Nephron (organoid): ENCODE measurements around the gene C5orf22.

ENCODE experiments used
- H3K27ac Mint-ChIP-seq, 3 experiments: 2 replicates each; pipeline ENCODE4 v1.8.0; 2020; ENCODE audit warnings: mixed read lengths in 3 of 3, mild to moderate bottlenecking in 2 of 3, moderate library complexity in 1 of 3
- H3K27me3 Mint-ChIP-seq: 2 replicates; pipeline ENCODE4 v1.8.0; 2021; ENCODE audit warnings: low read depth, mild to moderate bottlenecking, moderate library complexity, mixed read lengths
- H3K36me3 Mint-ChIP-seq: 2 replicates; pipeline ENCODE4 v1.8.0; 2020; ENCODE audit warnings: low read depth, mixed read lengths
- H3K4me1 Mint-ChIP-seq: 2 replicates; pipeline ENCODE4 v1.8.0; 2020; ENCODE audit warnings: mixed read lengths
- H3K4me3 Mint-ChIP-seq, 3 experiments: 2 replicates each; pipeline ENCODE4 v1.8.0; 2020; ENCODE audit warnings: mild to moderate bottlenecking in 3 of 3, mixed read lengths in 3 of 3, moderate library complexity in 2 of 3
- H3K9me3 Mint-ChIP-seq: 2 replicates; pipeline ENCODE4 v1.8.0; 2020; ENCODE audit warnings: mixed read lengths
- CTCF ChIP-seq, 3 experiments: fragments of 200-600 bp; sonication (generic); IDR thresholded peaks; one replicate each; pipeline ENCODE4 v1.5.0; 2021; ENCODE audit warnings: antibody characterized with exemption in 3 of 3; ENCODE audit not compliant: unreplicated experiment in 3 of 3

Gene C5orf22

GRCh38 chr5:31581498-31582099 is 49.5 kb downstream of the C5orf22 start:
- Mint-ChIP-seq H3K4me3 (no peak overlapping the region), H3K36me3 (peaks cover 6% of the 10 kb centered on the region), H3K27me3 (peaks cover 8% of the 10 kb centered on the region), H3K27ac (no peak overlapping the region), H3K9me3 (peaks cover 13% of the 10 kb centered on the region), H3K4me1 (no peaks in the 10 kb centered on the region)
- TF ChIP-seq CTCF (IDR thresholded peaks at IDR 0.05; ENCODE audit: unreplicated experiment in 3 of 3), result peak; percentile 51 to 77 (median 60)

- no peaks in the 10 kb centered on the region for H3K4me1 Mint-ChIP-seq
- peaks cover 5% of the 10 kb centered on the region for H3K27me3 Mint-ChIP-seq
- no peak for TF ChIP-seq CTCF (IDR thresholded peaks at IDR 0.05; ENCODE audit: unreplicated experiment in 3 of 3)
- H3K4me3 Mint-ChIP-seq, result no peak overlapping the region
- H3K36me3 Mint-ChIP-seq, result peaks cover 6% of the 10 kb centered on the region
- no peak overlapping the region for H3K27ac Mint-ChIP-seq
- H3K9me3 Mint-ChIP-seq, result peaks cover 13% of the 10 kb centered on the region
Measured at GRCh38 chr5:31583129-31583528, 51.0 kb downstream of the C5orf22 start.

- H3K36me3 Mint-ChIP-seq, result peaks cover 6% of the 10 kb centered on the region
- H3K27ac Mint-ChIP-seq, result no peak overlapping the region
- peaks cover 3% of the 10 kb centered on the region for H3K27me3 Mint-ChIP-seq
- TF ChIP-seq CTCF (IDR thresholded peaks at IDR 0.05; ENCODE audit: unreplicated experiment in 3 of 3), result no peak
- no peaks in the 10 kb centered on the region for H3K4me1 Mint-ChIP-seq
- H3K9me3 Mint-ChIP-seq, result peaks cover 13% of the 10 kb centered on the region
- no peak overlapping the region for H3K4me3 Mint-ChIP-seq
Measured at GRCh38 chr5:31585166-31585894, 53.2 kb downstream of the C5orf22 start.

GRCh38 chr5:31585895-31586270 is 53.8 kb downstream of the C5orf22 start:
- Mint-ChIP-seq H3K9me3 (peaks cover 13% of the 10 kb centered on the region), H3K27me3 (peaks cover 3% of the 10 kb centered on the region), H3K27ac (no peak overlapping the region), H3K36me3 (peaks cover 6% of the 10 kb centered on the region), H3K4me3 (no peak overlapping the region), H3K4me1 (no peaks in the 10 kb centered on the region)
- no peak for TF ChIP-seq CTCF (IDR thresholded peaks at IDR 0.05; ENCODE audit: unreplicated experiment in 3 of 3)

- peaks cover 6% of the 10 kb centered on the region for H3K36me3 Mint-ChIP-seq
- H3K9me3 Mint-ChIP-seq, result peaks cover 11% of the 10 kb centered on the region
- TF ChIP-seq CTCF (IDR thresholded peaks at IDR 0.05; ENCODE audit: unreplicated experiment in 3 of 3), result no peak
- H3K4me3 Mint-ChIP-seq, result no peak overlapping the region
- peaks cover 3% of the 10 kb centered on the region for H3K27me3 Mint-ChIP-seq
- H3K27ac Mint-ChIP-seq, result no peak overlapping the region
- H3K4me1 Mint-ChIP-seq, result no peaks in the 10 kb centered on the region
Measured at GRCh38 chr5:31587546-31587945, 55.4 kb downstream of the C5orf22 start.

- no peaks in the 10 kb centered on the region for H3K9me3 Mint-ChIP-seq
- no peaks in the 10 kb centered on the region for H3K36me3 Mint-ChIP-seq
- peaks cover 3% of the 10 kb centered on the region for H3K27me3 Mint-ChIP-seq
- TF ChIP-seq CTCF (IDR thresholded peaks at IDR 0.05; ENCODE audit: unreplicated experiment in 3 of 3), result no peak
- H3K27ac Mint-ChIP-seq, result no peak overlapping the region
- H3K4me3 Mint-ChIP-seq, result no peak overlapping the region
- H3K4me1 Mint-ChIP-seq, result no peaks in the 10 kb centered on the region
Measured at GRCh38 chr5:31593665-31594064, 61.6 kb downstream of the C5orf22 start.
